HG03108 (cell line): ENCODE data around the gene MMP25.

Experiments used
- ATAC-seq: cut with Tn5 transposase; IDR thresholded peaks from one replicate; pipeline ENCODE4 v1.9.1; 2021; ENCODE audit warnings: moderate library complexity; ENCODE audit not compliant: unreplicated experiment

MMP25 gene, protein sequence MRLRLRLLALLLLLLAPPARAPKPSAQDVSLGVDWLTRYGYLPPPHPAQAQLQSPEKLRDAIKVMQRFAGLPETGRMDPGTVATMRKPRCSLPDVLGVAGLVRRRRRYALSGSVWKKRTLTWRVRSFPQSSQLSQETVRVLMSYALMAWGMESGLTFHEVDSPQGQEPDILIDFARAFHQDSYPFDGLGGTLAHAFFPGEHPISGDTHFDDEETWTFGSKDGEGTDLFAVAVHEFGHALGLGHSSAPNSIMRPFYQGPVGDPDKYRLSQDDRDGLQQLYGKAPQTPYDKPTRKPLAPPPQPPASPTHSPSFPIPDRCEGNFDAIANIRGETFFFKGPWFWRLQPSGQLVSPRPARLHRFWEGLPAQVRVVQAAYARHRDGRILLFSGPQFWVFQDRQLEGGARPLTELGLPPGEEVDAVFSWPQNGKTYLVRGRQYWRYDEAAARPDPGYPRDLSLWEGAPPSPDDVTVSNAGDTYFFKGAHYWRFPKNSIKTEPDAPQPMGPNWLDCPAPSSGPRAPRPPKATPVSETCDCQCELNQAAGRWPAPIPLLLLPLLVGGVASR

GRCh38 chr16:3045758-3046640 lies at the start of gene MMP25:
TSS of gene MMP25 (plus strand) at chr16:3046561. CDS start at chr16:3046918, 357 bp downstream.
- no peak for ATAC-seq

DNA sequence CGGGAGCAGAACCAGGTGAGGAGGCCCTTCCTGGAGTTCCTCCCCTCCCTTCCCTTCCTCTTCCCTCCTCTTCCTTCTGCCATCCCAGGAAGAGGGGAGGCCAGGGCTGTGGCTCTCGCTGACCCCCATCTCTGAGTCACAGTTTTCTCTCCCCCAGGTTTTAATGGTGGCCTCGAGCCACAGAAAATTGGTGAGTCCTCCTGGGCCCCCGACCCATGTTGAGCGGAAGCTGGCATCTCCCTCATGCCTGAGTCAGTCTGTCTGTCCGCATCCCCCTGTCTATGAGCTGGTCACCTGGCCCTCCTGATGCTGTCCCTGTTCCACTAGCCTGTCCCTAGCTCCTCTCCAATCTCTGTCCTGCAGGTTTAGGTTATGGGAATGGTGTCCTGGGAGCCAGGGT lies 46.4 kb upstream of the MMP25 start:
- no peak for ATAC-seq

GRCh38 chr16:3000540-3000939 lies 45.8 kb upstream of the MMP25 start:
- ATAC-seq: no peak

- ATAC-seq: no peak
Measured at GRCh38 chr16:3001316-3001715, 45.0 kb upstream of the MMP25 start.

DNA sequence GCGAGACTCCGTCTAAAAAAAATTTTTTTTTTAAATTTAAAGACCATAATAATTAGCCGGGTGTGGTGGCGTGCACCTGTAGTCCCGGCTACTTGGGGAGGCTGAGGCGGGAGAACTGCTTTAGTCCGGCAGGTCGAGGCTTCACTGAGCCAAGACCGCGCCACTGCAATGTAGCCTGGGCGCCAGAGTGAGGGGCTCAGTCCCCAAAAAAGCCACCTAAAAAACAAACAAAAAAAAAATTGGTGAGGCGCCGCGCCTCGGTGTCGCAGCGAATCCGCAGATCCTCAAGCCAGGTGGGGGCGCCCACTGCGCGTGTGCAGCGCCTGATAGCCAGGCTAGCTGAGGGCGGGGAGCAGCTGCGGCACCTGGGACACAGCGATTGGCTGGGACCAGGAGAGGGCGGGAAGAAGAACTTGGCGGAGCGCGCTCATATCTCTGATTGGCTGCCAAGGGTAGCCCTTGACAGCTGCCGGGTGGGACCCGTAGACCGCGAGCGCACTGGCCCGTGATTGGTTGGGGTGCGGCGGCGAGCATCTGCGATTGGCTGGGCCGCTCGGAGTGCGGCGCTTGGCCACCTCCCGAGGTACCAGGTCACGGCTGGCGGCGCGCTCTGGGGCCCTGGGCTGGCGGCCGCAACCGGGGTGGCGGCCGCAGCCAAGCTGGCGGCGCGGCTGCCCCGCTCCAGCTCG lies 42.6 kb upstream of the MMP25 start:
- peak; percentile 91 for ATAC-seq

DNA sequence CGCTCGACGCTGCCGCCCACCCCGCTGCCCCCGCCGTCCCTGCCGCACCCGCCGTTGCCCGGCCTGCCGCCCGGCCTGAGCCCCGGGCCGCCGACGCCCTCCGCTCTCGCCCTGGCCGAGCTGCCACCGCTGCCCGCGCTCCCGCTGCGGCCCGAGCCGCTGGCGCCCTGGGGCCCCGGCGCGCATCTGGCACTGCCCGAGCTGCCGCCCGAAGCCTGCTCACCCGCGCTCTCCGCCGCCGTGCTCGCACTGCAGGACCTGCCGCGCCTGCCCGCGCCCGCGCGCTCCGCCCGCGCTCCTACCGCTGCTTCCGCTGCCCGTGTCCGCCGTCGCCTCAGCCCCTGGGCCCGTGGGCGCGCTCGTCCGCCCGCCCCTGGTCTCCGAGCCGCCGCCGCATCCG lies 42.0 kb upstream of the MMP25 start:
- no peak for ATAC-seq

DNA sequence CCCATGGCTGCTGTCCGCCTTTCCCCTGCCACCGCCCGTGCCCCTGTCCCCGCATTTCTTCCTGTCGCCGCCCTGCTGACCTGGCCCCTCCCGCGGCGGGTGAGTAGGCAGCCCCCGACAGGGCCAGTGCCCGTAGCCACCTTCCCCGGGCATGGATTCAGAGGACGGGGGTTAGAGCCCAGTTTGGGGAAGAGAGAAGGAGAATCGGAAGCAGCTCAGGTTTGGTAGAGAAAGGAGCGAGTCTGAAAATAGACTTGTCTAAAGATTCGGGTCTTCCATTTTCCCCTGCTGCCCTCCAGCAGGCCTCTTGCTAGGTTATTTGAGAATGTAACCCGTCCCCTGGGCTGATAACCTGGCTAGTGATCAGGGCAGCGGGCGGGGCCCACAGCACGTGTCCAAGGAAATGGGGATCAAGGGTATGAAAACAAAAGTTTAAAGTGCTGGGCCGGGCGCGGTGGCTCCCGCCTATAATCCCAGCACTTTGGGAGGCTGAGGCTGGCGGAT lies 41.5 kb upstream of the MMP25 start:
- ATAC-seq: no peak

DNA sequence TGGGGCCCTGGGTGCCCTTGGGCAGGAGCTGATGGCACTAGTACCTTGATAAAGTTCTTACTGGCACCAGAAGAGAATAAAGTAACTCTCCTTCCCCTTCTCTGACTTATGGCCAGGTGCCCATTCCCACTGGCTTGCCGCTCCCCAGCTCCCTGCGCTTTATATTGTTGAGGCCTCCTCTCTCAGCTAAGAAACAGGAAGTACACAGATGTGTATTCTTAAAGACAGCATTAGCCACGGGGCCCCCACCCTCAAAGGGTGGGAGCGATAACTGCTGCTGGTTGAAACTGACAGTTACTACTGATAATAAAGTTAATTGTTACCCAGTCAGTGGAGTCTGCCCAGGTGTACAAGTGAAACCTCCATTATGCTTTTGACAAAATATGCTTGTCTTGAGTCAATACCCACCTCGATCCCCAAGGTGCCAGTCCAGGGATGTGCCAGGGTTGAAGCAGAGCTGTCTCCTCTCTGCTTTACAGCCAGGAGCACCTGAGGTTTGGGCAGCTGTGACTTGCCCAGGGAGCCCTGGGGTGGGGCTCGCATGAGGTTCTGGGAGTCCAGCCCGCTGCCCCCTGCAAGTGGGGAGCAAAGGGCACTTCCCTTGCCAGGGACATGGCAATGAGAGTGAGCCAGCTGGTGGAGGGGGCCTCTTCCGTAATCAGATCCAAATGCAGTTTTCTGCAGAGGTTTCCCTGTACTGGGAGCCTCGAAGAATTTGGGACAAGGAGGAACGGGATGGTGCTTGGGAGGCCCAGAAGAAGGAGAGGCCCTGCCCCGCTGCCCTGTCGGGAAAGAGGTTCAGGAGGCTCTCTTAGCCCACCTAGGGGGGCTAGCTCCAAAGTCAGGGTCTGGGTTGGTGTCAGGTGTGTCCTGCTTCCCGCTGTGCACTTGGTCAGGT lies 39.1 kb upstream of the MMP25 start:
- ATAC-seq: no peak

- ATAC-seq: no peak
Measured at GRCh38 chr16:3007957-3008689, 38.2 kb upstream of the MMP25 start.

DNA sequence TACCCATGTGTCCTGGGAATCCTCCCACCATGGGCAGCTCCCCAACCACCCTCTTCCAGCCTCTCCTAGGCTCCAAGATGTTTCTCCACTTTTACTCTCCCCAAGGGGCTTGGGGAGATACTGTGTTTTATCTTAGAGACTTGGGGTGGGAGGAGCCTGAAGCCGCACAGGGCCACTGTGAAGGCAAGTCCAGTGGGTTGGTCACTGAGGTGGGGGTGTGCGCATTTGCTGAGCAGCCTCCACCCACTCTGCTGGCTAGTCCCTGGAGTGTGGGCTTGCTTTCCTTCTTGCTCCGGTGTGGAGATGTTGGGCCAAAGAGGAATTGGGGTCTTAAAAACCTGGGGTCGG lies 37.7 kb upstream of the MMP25 start:
- no peak for ATAC-seq

DNA sequence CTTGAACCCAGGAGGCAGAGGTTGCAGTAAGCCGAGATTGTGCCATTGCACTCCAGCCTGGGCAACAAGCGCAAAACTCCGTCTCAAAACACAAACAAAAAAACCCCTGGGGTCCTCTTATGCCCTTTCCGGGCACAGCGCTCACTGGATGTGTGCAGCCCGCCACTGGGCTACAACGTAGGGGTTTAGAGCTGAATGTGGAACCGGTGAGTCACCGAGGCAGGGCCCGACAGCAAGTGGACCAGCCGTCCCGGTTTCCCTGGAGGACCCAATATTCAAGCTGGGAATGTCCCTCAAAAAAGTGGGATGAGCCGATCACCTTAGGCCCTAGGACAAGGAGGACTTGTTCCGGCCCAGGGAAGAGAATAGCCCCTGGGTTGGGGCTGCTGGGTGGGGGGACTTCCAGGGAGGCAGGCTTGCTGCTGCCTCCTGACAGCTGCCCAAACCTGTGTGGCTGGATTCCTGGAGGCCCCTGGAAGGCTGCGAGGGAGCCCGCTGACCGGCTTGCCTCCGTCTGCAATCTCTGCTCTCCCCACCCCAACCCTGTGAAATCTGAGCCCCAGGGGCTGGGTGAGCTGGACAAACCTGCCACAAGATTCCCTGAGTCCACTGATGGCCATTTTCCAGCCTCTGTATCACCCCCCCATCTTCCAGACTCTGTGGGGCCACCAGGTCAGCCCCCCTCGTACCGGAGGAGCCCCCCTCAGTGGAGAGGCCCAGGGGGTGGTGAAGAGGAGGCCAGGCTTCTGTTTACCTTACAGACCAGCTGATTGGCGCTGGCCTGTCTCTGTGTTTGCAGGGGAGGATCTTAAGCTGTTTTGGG lies 36.6 kb upstream of the MMP25 start:
- ATAC-seq: no peak

- ATAC-seq: no peak
Measured at GRCh38 chr16:3010510-3010909, 35.9 kb upstream of the MMP25 start.

DNA sequence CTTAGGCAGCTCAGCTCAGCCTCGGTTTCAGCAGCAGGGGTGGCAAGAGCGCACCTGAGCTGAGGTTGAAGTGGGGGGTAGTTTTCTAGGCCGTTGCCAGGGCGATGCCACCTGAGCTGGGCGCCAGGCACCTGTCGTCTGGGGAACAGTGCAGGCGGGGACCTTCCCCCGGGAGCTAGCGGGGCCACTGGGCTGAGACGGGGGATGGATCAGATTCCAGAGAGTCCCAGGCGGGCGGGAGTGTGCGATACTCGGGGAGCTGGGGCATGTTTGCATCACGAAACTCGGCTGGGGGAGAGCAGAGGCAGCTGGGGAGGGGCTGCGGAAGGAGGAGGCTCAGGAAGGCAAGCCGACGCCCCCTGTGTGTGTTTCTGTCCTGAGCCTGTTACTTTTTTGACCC lies 34.1 kb upstream of the MMP25 start:
- ATAC-seq: no peak

DNA sequence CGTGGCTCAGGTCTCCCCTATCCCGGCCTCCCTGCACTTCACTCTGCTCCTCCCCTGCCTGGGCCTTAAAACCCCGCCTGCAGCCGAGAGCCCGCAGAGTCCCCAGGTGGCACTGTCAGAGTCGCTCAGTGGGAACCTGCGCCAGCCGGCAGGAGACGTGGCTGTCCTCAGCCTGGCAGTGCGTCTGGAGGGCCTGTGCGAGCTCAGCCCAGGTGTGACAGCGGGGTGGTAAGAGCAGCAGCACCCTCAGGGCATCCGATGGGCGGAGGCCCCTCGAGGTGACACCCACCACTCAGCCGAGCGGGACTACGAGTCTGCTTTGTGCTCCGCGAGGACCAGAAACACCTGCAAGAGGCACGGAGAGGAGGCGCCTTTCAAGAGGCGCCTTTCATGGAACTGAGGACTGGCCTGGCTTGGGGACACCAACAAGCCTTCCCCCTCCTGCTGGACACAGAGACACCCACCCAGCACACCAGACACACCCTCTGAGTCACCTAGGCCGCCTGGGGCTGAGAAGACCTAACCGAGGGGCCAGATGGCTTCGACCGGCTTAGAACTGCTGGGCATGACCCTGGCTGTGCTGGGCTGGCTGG lies 33.4 kb upstream of the MMP25 start, which contains the start of gene CLDN9:
TSS of gene CLDN9 (plus strand) at position 96 of the 593 bp plus-strand sequence. CDS start at position 536, 440 bp downstream.
- ATAC-seq: no peak

DNA sequence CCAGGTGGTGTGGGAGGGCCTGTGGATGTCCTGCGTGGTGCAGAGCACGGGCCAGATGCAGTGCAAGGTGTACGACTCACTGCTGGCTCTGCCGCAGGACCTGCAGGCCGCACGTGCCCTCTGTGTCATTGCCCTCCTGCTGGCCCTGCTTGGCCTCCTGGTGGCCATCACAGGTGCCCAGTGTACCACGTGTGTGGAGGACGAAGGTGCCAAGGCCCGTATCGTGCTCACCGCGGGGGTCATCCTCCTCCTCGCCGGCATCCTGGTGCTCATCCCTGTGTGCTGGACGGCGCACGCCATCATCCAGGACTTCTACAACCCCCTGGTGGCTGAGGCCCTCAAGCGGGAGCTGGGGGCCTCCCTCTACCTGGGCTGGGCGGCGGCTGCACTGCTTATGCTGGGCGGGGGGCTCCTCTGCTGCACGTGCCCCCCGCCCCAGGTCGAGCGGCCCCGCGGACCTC lies 32.8 kb upstream of the MMP25 start:
- no peak for ATAC-seq

DNA sequence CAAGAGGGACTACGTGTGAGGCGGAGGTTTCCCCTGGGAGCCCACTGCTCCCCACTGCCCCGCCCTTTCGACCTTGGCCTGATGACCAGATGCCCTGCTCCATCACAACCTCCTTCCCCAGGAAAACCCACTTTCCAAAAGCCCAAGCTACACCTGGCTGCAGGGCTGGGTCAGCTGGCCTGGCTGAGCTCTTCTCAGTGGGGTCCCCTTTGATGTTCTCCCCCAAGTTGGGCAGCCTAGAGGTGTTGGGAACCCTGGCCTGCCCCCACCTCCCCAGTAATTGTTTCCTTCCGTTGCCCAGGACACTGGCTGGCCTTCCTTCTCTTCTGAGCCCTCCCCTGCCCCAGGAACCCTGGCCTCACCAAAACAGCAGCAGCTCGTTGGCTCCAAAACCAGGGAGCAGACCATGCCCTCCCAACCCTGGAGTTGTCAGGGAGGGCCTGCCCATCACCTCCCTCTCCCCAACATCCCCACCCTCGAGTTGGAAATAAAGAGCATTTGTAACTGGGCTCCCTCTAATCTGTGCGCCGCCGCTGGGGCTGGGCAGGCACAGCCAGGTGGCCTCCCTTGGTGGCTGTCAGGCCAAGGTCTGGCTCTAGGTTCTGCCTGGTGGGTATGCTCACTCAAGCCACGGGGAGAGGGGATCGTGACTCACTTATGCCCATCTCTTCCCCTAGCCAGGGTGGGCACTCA lies 32.2 kb upstream of the MMP25 start:
- no peak for ATAC-seq

GRCh38 chr16:3014971-3015370 lies 31.4 kb upstream of the MMP25 start:
- no peak for ATAC-seq
